Measurements from ENCODE around the gene LENEP.
A peak's percentile ranks its signal among the peaks of the same experiment; 100 is the strongest.

Gene LENEP

GRCh38 chr1:154993572-154994268 lies at the start of gene LENEP:
TSS of gene LENEP (plus strand) at chr1:154993586. CDS start at chr1:154993608, 22 bp downstream.
- no peak for DNase-seq (ENCODE audit: low read depth)

- no peak for DNase-seq (ENCODE audit: low read depth)
These were observed 49.6 kb upstream of the LENEP start for GRCh38 chr1:154943649-154944400.

GRCh38 chr1:154944401-154945159 lies 48.8 kb upstream of the LENEP start:
- DNase-seq (ENCODE audit: low read depth), result no peak

GRCh38 chr1:154945160-154945961 lies 48.0 kb upstream of the LENEP start:
- no peak for DNase-seq (ENCODE audit: low read depth)

- DNase-seq (ENCODE audit: low read depth), result no peak
These were observed 47.2 kb upstream of the LENEP start for GRCh38 chr1:154945962-154946850.

GRCh38 chr1:154948079-154948478 lies 45.3 kb upstream of the LENEP start:
- DNase-seq (ENCODE audit: low read depth), result no peak

- DNase-seq (ENCODE audit: low read depth), result peak; percentile 78
These were observed 41.3 kb upstream of the LENEP start for GRCh38 chr1:154951901-154952657.

GRCh38 chr1:154952664-154953063 lies 40.7 kb upstream of the LENEP start:
- no peak for DNase-seq (ENCODE audit: low read depth)

- DNase-seq (ENCODE audit: low read depth), result no peak
These were observed 39.8 kb upstream of the LENEP start for GRCh38 chr1:154953611-154954038.

- no peak for DNase-seq (ENCODE audit: low read depth)
These were observed 38.8 kb upstream of the LENEP start for GRCh38 chr1:154954541-154954940.

GRCh38 chr1:154955039-154955717 lies 38.2 kb upstream of the LENEP start:
- DNase-seq (ENCODE audit: low read depth), result peak; percentile 98

- peak; percentile 73 for DNase-seq (ENCODE audit: low read depth)
These were observed 37.5 kb upstream of the LENEP start, which contains the start of gene PBXIP1 for GRCh38 chr1:154955718-154956543. TSS of gene PBXIP1 (minus strand) at chr1:154956099. CDS start at chr1:154953721, 2,378 bp downstream.

- no peak for DNase-seq (ENCODE audit: low read depth)
These were observed 36.8 kb upstream of the LENEP start for GRCh38 chr1:154956544-154956941.

- no peak for DNase-seq (ENCODE audit: low read depth)
These were observed 36.2 kb upstream of the LENEP start for GRCh38 chr1:154957091-154957657.

GRCh38 chr1:154958036-154958435 lies 35.4 kb upstream of the LENEP start:
- no peak for DNase-seq (ENCODE audit: low read depth)

- no peak for DNase-seq (ENCODE audit: low read depth)
These were observed 34.5 kb upstream of the LENEP start for GRCh38 chr1:154958681-154959425.

- no peak for DNase-seq (ENCODE audit: low read depth)
These were observed 34.0 kb upstream of the LENEP start for GRCh38 chr1:154959426-154959780.
